Adrenal gland (tissue), 12 donors: ENCODE data around the gene DMBX1. TPM values are rescaled to one million over a fixed set of nuclear protein-coding genes. Genes with fewer than 3 reads are reported as not detected.

Source experiments
- DNase-seq, 7 donors: peaks; one replicate each; pipeline ENCODE4 v3.0.0-alpha.2; 2019 to 2020
- H3K27ac ChIP-seq, 5 donors: fragments of 200-600 bp; sonication (generic) in 4 of 5; 1 replicate in 3 of 5; 2 replicates in 2 of 5; pipeline versions ENCODE4 v1.5.1 to v1.8.0; 2016 to 2020; ENCODE audit warnings: mild to moderate bottlenecking in 1 of 5
- H3K27me3 ChIP-seq: fragments of 200-600 bp; 2 replicates; pipeline ENCODE4 v1.8.0; 2021
- H3K36me3 ChIP-seq, 2 donors: fragments of 200-600 bp; replicated peaks in 1 of 2; 1 replicate in 1 of 2; 2 replicates in 1 of 2; pipeline versions ENCODE4 v1.5.1 to v1.8.0; 2018 to 2022
- H3K4me1 ChIP-seq, 2 donors: fragments of 200-600 bp; replicated peaks in 1 of 2; 1 replicate in 1 of 2; 2 replicates in 1 of 2; pipeline versions ENCODE4 v1.5.1 to v1.8.0; 2018 to 2021
- H3K4me3 ChIP-seq, 4 donors: fragments of 200-600 bp; sonication (generic) in 3 of 4; one replicate each; pipeline ENCODE4 v1.5.1; 2016 to 2018
- H3K9me3 ChIP-seq, 3 donors: fragments of 200-600 bp; sonication (generic) in 1 of 3; replicated peaks in 1 of 3; 1 replicate in 2 of 3; 2 replicates in 1 of 3; pipeline versions ENCODE4 v1.5.1 to v1.8.0; 2016 to 2021
- POLR2A ChIP-seq, 2 donors: fragments of 450-650 bp; IDR thresholded peaks; one replicate each; pipeline ENCODE4 v1.6.1; 2017; ENCODE audit warnings: antibody characterized with exemption in 2 of 2, mild to moderate bottlenecking in 2 of 2, moderate library complexity in 1 of 2
- WGBS, 4 donors: extraction: QIAGEN DNeasy Blood & Tissue Kit in 2 of 4; methylation state at CpG; one replicate each; pipeline versions ENCODE4 v1.1.5 to v1.1.7; 2013 to 2017; 5-methylcytosine and 5-hydroxymethylcytosine counted together
- intact Hi-C, 2 donors: fragments of 100-400 bp; cut with DNase I; formaldehyde crosslinking; loops; one replicate each; pipeline versions ENCODE4 v1.14.1 to v1.15.0; 2022 to 2023
- polyA plus RNA-seq, 3 donors: library from polyadenylated mRNA; stranded (reverse); fragments of 200-250 nt in 2 of 3; fragments of 350-450 nt in 1 of 3; fragmentation: Illumina TruSeq in 1 of 3; extraction: RNeasy Lipid Tissue Mini Kit (QIAGEN cat#74804) in 1 of 3; gene quantifications; one replicate each; pipeline ENCODE4 v1.2.3, GENCODE V29; 2013 to 2014
- total RNA-seq, 9 donors: library from RNA; depleted of rRNA in 4 of 9; stranded (reverse); fragments of >200 nt in 4 of 9; fragments of 120-200 nt in 1 of 9; fragmentation: NEBNext Ultra II Directional in 1 of 9; extraction: Animal tissue kit (Norgen Biotek cat#: 25700) in 1 of 9; gene quantifications; one replicate each; pipeline versions ENCODE4 v1.1.0 to v1.2.4, GENCODE V29; 2013 to 2023
- TF ChIP-seq, protein P1 (sequence below), 6 experiments: fragments of 450-650 bp in 4 of 6; fragments of 200-600 bp in 2 of 6; sonication (generic) in 1 of 6; IDR thresholded peaks; 1 replicate in 5 of 6; 2 replicates in 1 of 6; pipeline versions ENCODE4 v1.5.1 to v1.8.0; 2016 to 2021; ENCODE audit warnings: antibody characterized with exemption in 6 of 6, mild to moderate bottlenecking in 2 of 6, moderate library complexity in 1 of 6
- donor health status: healthy with polysubstance abuse.
- donor health status: Bipolar disorder and iron deficiency.
- donor health status: DM: yes; HTN: yes; CAD: no.
- donor health status: DM: no; HTN: no; CAD: no.
- donor health status: DM: no; HTN: no; CAD: no.
- donor health status: DM: yes; HTN: yes; CAD: no.

The DMBX1 gene
- total and polyA plus RNA-seq, 12 donors = 0.07 to 0.16 (median 0.14) TPM; not detected in 9

DNA sequence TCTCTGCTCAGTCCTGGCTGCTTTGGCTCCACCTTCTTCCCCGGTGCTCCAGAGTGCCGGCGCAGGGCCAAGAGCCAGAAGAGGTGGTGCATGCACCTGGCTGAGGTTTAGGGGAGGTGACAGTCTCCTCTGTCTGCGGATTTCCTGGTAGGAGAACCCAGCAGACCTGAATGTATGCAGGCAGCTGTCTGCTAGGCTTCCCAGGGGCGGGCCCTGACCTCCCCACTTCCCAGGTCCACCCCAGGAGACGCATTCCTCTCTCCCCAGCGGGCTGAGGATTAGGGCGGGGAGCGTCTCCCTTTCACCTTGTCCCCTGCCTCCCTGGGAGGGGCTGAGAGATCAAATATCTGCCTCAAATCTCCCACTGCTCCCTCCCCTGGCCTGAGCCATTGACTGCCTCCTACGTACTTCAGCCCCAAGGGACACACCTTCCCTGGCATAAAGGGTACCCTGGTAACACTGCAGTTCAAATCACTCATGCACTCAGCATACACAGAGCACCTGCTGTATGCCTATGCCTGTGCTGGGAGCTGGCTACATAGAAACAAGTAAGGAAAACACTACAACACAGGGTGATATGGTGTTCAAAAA is 27.5 kb downstream of the DMBX1 start:
- Histone ChIP-seq H3K9me3 (no peaks in the 10 kb centered on the region), H3K27ac (no peak overlapping the region), H3K4me3 (no peak overlapping the region), H3K4me1 (peaks cover 1 to 4% of the 10 kb centered on the region in 2 donors), H3K36me3 (no peaks in the 10 kb centered on the region), H3K27me3 (no peaks in the 10 kb centered on the region)
- 43 to 52% (median 49%) methylated on average over 6 to 10 of the region's 10 CpGs for WGBS, 4 donors
- intact Hi-C loops = no loop called here
- no peak for TF ChIP-seq POLR2A (IDR thresholded peaks at IDR 0.05)
- TF ChIP-seq, protein P1, sequence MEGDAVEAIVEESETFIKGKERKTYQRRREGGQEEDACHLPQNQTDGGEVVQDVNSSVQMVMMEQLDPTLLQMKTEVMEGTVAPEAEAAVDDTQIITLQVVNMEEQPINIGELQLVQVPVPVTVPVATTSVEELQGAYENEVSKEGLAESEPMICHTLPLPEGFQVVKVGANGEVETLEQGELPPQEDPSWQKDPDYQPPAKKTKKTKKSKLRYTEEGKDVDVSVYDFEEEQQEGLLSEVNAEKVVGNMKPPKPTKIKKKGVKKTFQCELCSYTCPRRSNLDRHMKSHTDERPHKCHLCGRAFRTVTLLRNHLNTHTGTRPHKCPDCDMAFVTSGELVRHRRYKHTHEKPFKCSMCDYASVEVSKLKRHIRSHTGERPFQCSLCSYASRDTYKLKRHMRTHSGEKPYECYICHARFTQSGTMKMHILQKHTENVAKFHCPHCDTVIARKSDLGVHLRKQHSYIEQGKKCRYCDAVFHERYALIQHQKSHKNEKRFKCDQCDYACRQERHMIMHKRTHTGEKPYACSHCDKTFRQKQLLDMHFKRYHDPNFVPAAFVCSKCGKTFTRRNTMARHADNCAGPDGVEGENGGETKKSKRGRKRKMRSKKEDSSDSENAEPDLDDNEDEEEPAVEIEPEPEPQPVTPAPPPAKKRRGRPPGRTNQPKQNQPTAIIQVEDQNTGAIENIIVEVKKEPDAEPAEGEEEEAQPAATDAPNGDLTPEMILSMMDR (IDR thresholded peaks at IDR 0.05) = no peak
- DNase-seq = no peak

DNA sequence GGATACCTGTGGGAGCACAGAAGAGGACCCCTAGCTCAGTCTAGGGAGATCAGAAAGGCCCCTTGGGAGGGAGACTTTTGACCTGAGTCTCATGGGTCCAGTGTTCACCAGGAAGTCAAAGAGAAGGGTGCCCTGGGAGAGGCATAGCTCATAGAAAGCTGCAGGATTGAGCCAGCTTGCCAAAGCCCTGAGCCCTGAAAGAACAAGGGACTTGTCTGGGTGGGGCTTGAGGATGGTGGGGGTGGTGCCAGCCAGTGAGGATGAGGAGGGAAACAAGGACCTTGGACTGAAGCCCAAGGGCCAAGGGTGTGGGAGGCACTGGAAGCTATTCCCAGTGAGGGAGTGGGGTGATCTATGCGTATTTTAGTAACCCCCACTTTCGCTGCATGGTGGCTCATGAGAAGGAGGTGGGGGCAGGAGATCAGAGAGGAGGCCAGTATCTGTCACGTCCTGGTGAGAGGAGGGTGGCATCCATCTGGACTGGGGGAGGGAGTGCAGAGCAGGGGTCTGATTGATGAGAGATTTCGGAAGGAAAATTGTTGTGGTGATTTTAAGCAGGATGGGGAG is 28.4 kb downstream of the DMBX1 start:
- no peak for TF ChIP-seq POLR2A (IDR thresholded peaks at IDR 0.05)
- TF ChIP-seq, protein P1 (IDR thresholded peaks at IDR 0.05) = no peak
- 54 to 82% (median 63%) methylated on average over 4 of the region's 4 CpGs for WGBS, 4 donors
- Histone ChIP-seq H3K27me3 (no peaks in the 10 kb centered on the region), H3K9me3 (no peaks in the 10 kb centered on the region), H3K27ac (no peak overlapping the region), H3K36me3 (no peaks in the 10 kb centered on the region), H3K4me3 (no peak overlapping the region), H3K4me1 (peaks cover 10 to 13% of the 10 kb centered on the region in 2 donors)
- no peak for DNase-seq
- intact Hi-C loops = no loop called here

DNA sequence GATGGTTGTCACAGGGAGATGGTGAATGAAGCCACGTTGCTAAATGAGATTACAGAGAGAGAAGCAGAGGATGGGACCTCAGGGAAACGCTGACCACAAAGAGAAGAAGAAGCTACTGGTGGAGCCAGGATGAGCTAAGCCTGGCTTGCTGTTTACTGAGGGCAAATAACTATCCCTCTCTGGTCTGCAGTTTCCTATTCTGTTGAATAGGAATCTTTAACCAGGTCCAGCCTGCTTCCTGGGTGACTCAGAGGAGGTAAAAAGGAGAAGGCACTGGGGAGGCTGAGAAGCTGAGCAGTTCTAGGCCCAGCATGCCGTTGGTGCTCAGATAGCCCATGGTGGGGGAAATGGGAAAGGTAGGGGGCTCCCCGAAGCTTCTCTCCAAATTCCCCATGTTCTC is 29.6 kb downstream of the DMBX1 start:
- no peak for DNase-seq
- no peaks in the 10 kb centered on the region for H3K36me3 ChIP-seq
- no peak overlapping the region for H3K4me3 ChIP-seq
- H3K9me3 ChIP-seq = no peaks in the 10 kb centered on the region
- H3K4me1 ChIP-seq = peaks cover 11 to 14% of the 10 kb centered on the region in 2 donors
- no peak overlapping the region for H3K27ac ChIP-seq
- H3K27me3 ChIP-seq = no peaks in the 10 kb centered on the region
- TF ChIP-seq POLR2A (IDR thresholded peaks at IDR 0.05) = no peak
- TF ChIP-seq, protein P1 (IDR thresholded peaks at IDR 0.05) = no peak
- 66 to 81% (median 73%) methylated on average over 4 of the region's 4 CpGs for WGBS, 4 donors
- intact Hi-C loops = no loop called here

DNA sequence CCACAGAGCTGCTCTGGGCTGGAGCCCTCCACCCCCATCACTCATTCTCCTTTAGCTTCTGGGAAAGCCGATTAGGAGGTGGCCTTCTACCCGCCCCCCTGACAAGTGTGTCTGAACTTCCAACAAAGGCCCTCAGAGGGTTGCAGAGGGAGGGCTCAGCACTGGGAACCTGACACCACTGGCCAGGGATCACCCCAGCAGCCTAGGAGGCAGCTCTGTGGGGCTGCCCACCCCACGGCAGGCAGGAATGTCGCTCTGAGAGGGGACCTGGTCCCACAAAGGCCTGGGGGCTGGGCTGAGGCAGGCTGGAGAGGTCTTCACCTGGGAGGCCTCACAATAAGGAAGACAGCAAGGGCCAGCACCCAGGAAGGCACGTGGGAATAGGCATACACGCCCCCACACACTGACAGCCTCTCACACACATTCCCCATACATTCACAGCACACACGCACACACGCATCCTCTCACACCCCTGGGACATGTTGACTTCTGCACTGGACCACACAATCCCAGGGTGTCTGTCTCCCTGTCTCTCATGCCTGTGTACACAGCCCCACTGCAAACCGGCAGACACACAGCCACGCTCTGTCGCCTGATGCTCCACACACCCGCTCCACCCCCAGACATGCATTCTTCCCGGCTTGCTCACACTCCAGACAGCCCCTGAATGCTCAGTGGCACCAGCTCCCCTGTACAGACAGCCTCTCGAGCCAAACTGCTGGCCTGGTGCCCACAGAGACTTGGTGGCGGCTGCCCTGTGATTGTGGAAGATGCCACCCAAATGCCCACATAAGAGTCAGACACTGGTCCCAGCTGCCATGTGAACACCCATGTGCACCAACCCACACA is 30.7 kb downstream of the DMBX1 start:
- H3K27me3 ChIP-seq = no peaks in the 10 kb centered on the region
- no peak for DNase-seq
- WGBS, 4 donors = 63 to 90% (median 77%) methylated on average over 6 to 15 of the region's 15 CpGs
- H3K4me3 ChIP-seq = no peak overlapping the region
- intact Hi-C loops = no loop called here
- no peak for TF ChIP-seq POLR2A (IDR thresholded peaks at IDR 0.05)
- H3K4me1 ChIP-seq = peaks cover 11 to 14% of the 10 kb centered on the region in 2 donors
- no peaks in the 10 kb centered on the region for H3K9me3 ChIP-seq
- H3K27ac ChIP-seq = no peak overlapping the region
- H3K36me3 ChIP-seq = no peaks in the 10 kb centered on the region
